ENCODE data around the gene CCDC15. TPM values are rescaled to one million over a fixed set of nuclear protein-coding genes. Genes with fewer than 3 reads are reported as not detected.

The CCDC15 gene
- 2.2 and 2.7 TPM in 2 replicates for total RNA-seq (2014; rRNA removed; shearing (Covaris generic))

GRCh38 chr11:124953753-124954589, at the start of gene CCDC15:
TSS of gene CCDC15 (plus strand) at chr11:124954202. CDS start at chr11:124954733, 531 bp downstream.
- Histone ChIP-seq H3K36me3 (no peaks in the 10 kb centered on the region), H3K4me3 (peak within 1 kb of the TSS; percentile 54), H3K27me3 (replicated peaks) (no peaks in the 10 kb centered on the region), H3K27ac (peak within 1 kb of the TSS; percentile 79), H3K9me3 (replicated peaks) (no peaks in the 10 kb centered on the region), H3K4me1 (replicated peaks) (peaks cover 8% of the 10 kb centered on the region)
- peak; percentile 89 to 95 for DNase-seq (ENCODE audit: low read depth in 1 of 2, low spot score in 2 of 2)

GRCh38 chr11:124915541-124916369, 38.2 kb upstream of the CCDC15 start:
- Histone ChIP-seq H3K27ac (no peak overlapping the region), H3K36me3 (no peaks in the 10 kb centered on the region)
- no peak for DNase-seq (ENCODE audit: low read depth in 1 of 2, low spot score in 2 of 2)

GRCh38 chr11:124916370-124916710, 37.7 kb upstream of the CCDC15 start:
- no peaks in the 10 kb centered on the region for H3K27me3 ChIP-seq (replicated peaks)
- H3K4me3 ChIP-seq, result no peak overlapping the region
- H3K36me3 ChIP-seq, result no peaks in the 10 kb centered on the region
- DNase-seq (ENCODE audit: low read depth in 1 of 2, low spot score in 2 of 2), result no peak
- no peaks in the 10 kb centered on the region for H3K9me3 ChIP-seq (replicated peaks)
- peaks cover 8% of the 10 kb centered on the region for H3K4me1 ChIP-seq (replicated peaks)
- no peak overlapping the region for H3K27ac ChIP-seq

More at GRCh38 chr11:124915541-124916369, 38.2 kb upstream of the CCDC15 start:
- Histone ChIP-seq H3K4me1 (replicated peaks) (peaks cover 2% of the 10 kb centered on the region), H3K9me3 (replicated peaks) (no peaks in the 10 kb centered on the region), H3K27me3 (replicated peaks) (no peaks in the 10 kb centered on the region), H3K4me3 (no peak overlapping the region)

GRCh38 chr11:124917115-124917637, 36.8 kb upstream of the CCDC15 start:
- Histone ChIP-seq H3K27ac (no peak overlapping the region), H3K36me3 (no peaks in the 10 kb centered on the region), H3K4me3 (no peak overlapping the region), H3K27me3 (replicated peaks) (no peaks in the 10 kb centered on the region), H3K4me1 (replicated peaks) (peaks cover 11% of the 10 kb centered on the region), H3K9me3 (replicated peaks) (no peaks in the 10 kb centered on the region)
- DNase-seq (ENCODE audit: low read depth in 1 of 2, low spot score in 2 of 2), result no peak

GRCh38 chr11:124918950-124919349, 35.1 kb upstream of the CCDC15 start, which contains the start of gene HEPN1:
TSS of gene HEPN1 (plus strand) at chr11:124919250.
- Histone ChIP-seq H3K36me3 (no peaks in the 10 kb centered on the region), H3K4me3 (no peak within 1 kb of the TSS), H3K9me3 (replicated peaks) (no peaks in the 10 kb centered on the region), H3K4me1 (replicated peaks) (peaks cover 11% of the 10 kb centered on the region), H3K27me3 (replicated peaks) (no peaks in the 10 kb centered on the region), H3K27ac (no peak within 1 kb of the TSS)
- no peak for DNase-seq (ENCODE audit: low read depth in 1 of 2, low spot score in 2 of 2)

- no peak overlapping the region for H3K4me3 ChIP-seq
- DNase-seq (ENCODE audit: low read depth in 1 of 2, low spot score in 2 of 2), result no peak
- no peaks in the 10 kb centered on the region for H3K36me3 ChIP-seq
- H3K4me1 ChIP-seq (replicated peaks), result peaks cover 11% of the 10 kb centered on the region
- no peak overlapping the region for H3K27ac ChIP-seq
- no peaks in the 10 kb centered on the region for H3K9me3 ChIP-seq (replicated peaks)
- H3K27me3 ChIP-seq (replicated peaks), result no peaks in the 10 kb centered on the region
Observed at GRCh38 chr11:124919898-124920297, 34.1 kb upstream of the CCDC15 start.

- no peaks in the 10 kb centered on the region for H3K36me3 ChIP-seq
- no peak for DNase-seq (ENCODE audit: low read depth in 1 of 2, low spot score in 2 of 2)
- no peak overlapping the region for H3K4me3 ChIP-seq
- H3K4me1 ChIP-seq (replicated peaks), result peaks cover 11% of the 10 kb centered on the region
- H3K27me3 ChIP-seq (replicated peaks), result no peaks in the 10 kb centered on the region
- no peaks in the 10 kb centered on the region for H3K9me3 ChIP-seq (replicated peaks)
- H3K27ac ChIP-seq, result peak overlapping the region; percentile 66; the same call in 1 of the 2 replicates
Observed at GRCh38 chr11:124920356-124920755, 33.6 kb upstream of the CCDC15 start.

GRCh38 chr11:124920870-124921609, 33.0 kb upstream of the CCDC15 start:
- H3K9me3 ChIP-seq (replicated peaks), result no peaks in the 10 kb centered on the region
- no peaks in the 10 kb centered on the region for H3K36me3 ChIP-seq
- H3K27ac ChIP-seq, result peak overlapping the region; percentile 66
- DNase-seq (ENCODE audit: low read depth in 1 of 2, low spot score in 2 of 2), result peak; percentile 67 to 79
- H3K4me3 ChIP-seq, result peak overlapping the region; percentile 56
- peaks cover 11% of the 10 kb centered on the region for H3K4me1 ChIP-seq (replicated peaks)
- no peaks in the 10 kb centered on the region for H3K27me3 ChIP-seq (replicated peaks)

- no peak overlapping the region for H3K4me3 ChIP-seq
- no peaks in the 10 kb centered on the region for H3K9me3 ChIP-seq (replicated peaks)
- H3K27ac ChIP-seq, result no peak overlapping the region
- peaks cover 11% of the 10 kb centered on the region for H3K4me1 ChIP-seq (replicated peaks)
- no peaks in the 10 kb centered on the region for H3K27me3 ChIP-seq (replicated peaks)
- DNase-seq (ENCODE audit: low read depth in 1 of 2, low spot score in 2 of 2), result no peak
- no peaks in the 10 kb centered on the region for H3K36me3 ChIP-seq
Observed at GRCh38 chr11:124922831-124923230, 31.2 kb upstream of the CCDC15 start.

- DNase-seq (ENCODE audit: low read depth in 1 of 2, low spot score in 2 of 2), result no peak
- Histone ChIP-seq H3K27ac (no peak overlapping the region), H3K9me3 (replicated peaks) (no peaks in the 10 kb centered on the region), H3K36me3 (no peaks in the 10 kb centered on the region), H3K27me3 (replicated peaks) (no peaks in the 10 kb centered on the region), H3K4me1 (replicated peaks) (peaks cover 11% of the 10 kb centered on the region), H3K4me3 (no peak overlapping the region)
Observed at GRCh38 chr11:124923296-124923695, 30.7 kb upstream of the CCDC15 start.

GRCh38 chr11:124928942-124929665, 24.9 kb upstream of the CCDC15 start:
- Histone ChIP-seq H3K36me3 (no peaks in the 10 kb centered on the region), H3K27ac (no peak overlapping the region), H3K4me3 (no peak overlapping the region), H3K27me3 (replicated peaks) (no peaks in the 10 kb centered on the region), H3K4me1 (replicated peaks) (no peaks in the 10 kb centered on the region), H3K9me3 (replicated peaks) (no peaks in the 10 kb centered on the region)
- DNase-seq (ENCODE audit: low read depth in 1 of 2, low spot score in 2 of 2), result no peak

GRCh38 chr11:124930799-124931198, 23.2 kb upstream of the CCDC15 start:
- Histone ChIP-seq H3K4me3 (no peak overlapping the region), H3K27ac (no peak overlapping the region), H3K36me3 (no peaks in the 10 kb centered on the region), H3K4me1 (replicated peaks) (no peaks in the 10 kb centered on the region), H3K9me3 (replicated peaks) (no peaks in the 10 kb centered on the region), H3K27me3 (replicated peaks) (no peaks in the 10 kb centered on the region)
- no peak for DNase-seq (ENCODE audit: low read depth in 1 of 2, low spot score in 2 of 2)
